A549 (cell line): ENCODE results near the gene TXNL4A. TPM values are rescaled to one million over a fixed set of nuclear protein-coding genes. Genes with fewer than 3 reads are reported as not detected.
"Not testable (repeated sequence)": the region's sequence is repeated elsewhere in the genome, so short reads cannot be mapped to it uniquely, and the experiment has no call there.

Source experiments
- ATAC-seq, 2 experiments: fragments of 200-7000 bp in 1 of 2; fragments of >200 bp in 1 of 2; cut with Nextera tagmentation in 1 of 2; cut with Tn5 transposase in 1 of 2; 3 replicates each; pipeline versions ENCODE4 v1.8.0 to v1.9.1; 2018 to 2020; ENCODE audit warnings: mild to moderate bottlenecking in 1 of 2, moderate library complexity in 1 of 2
- CTCF ChIA-PET: fragments of 300-600 bp; sonication (Branson Sonifier 250); formaldehyde crosslinking; extraction: SDS; loops from one replicate; lab custom pipeline; 2021; ENCODE audit warnings: antibody characterized with exemption, inconsistent platforms; lab: Yijun Ruan, JAX
- POLR2A ChIA-PET: fragments of 350-600 bp; formaldehyde crosslinking; extraction: SDS; loops from one replicate; lab custom pipeline; 2021; ENCODE audit warnings: antibody characterized with exemption, inconsistent platforms; lab: Yijun Ruan, JAX
- DNase-seq, 2 experiments: peaks; one replicate each; pipeline versions ENCODE4 v3.0.0 to v3.0.0-alpha.2; 2011 to 2016; ENCODE audit warnings: low read depth in 1 of 2, low spot score in 1 of 2
- FAIRE-seq: peaks from 2 replicates; lab custom pipeline; 2011; peaks lifted over from hg19 to GRCh38; lab: Jason Lieb, UNC
- H3K27ac ChIP-seq, 2 experiments: fragments of >200 bp; sonication (Bioruptor Twin); formaldehyde crosslinking; 3 replicates each; pipeline ENCODE4 v1.5.1; 2016 to 2017
- H3K4me1 ChIP-seq: fragments of >200 bp; sonication (Bioruptor Twin); formaldehyde crosslinking; 3 replicates; pipeline ENCODE4 v1.6.1; 2016
- H3K4me2 ChIP-seq: fragments of >200 bp; sonication (Bioruptor Twin); formaldehyde crosslinking; 3 replicates; pipeline ENCODE4 v1.6.1; 2016
- H3K4me3 ChIP-seq: fragments of >200 bp; sonication (Bioruptor Twin); formaldehyde crosslinking; 3 replicates; pipeline ENCODE4 v1.5.1; 2016
- H3K9me3 ChIP-seq: fragments of >200 bp; sonication (Bioruptor Twin); formaldehyde crosslinking; 3 replicates; pipeline ENCODE4 v1.6.1; 2016
- CBX2 ChIP-seq: fragments of 200-600 bp; sonication (generic); IDR thresholded peaks from 2 replicates; pipeline ENCODE4 v1.6.1; 2016; ENCODE audit warnings: low read depth, mild to moderate bottlenecking, borderline replicate concordance
- CBX8 ChIP-seq: fragments of 200-600 bp; sonication (generic); IDR thresholded peaks from 2 replicates; pipeline ENCODE4 v1.6.1; 2016
- CHD2 ChIP-seq: fragments of 150-350 bp; IDR thresholded peaks from 2 replicates; pipeline ENCODE4 v1.6.1; 2014; ENCODE audit warnings: low read length; ENCODE audit not compliant: partially characterized antibody
- EHF ChIP-seq: fragments of 250-450 bp; sonication (Bioruptor Pico); IDR thresholded peaks from 2 replicates; pipeline ENCODE4 v1.5.0; 2020; ENCODE audit warnings: mild to moderate bottlenecking
- EHMT2 ChIP-seq: fragments of 200-600 bp; sonication (generic); IDR thresholded peaks from 2 replicates; pipeline ENCODE4 v1.6.1; 2016; ENCODE audit warnings: antibody characterized with exemption, low read depth, mild to moderate bottlenecking, moderate library complexity
- FOXS1 ChIP-seq: fragments of 250-450 bp; sonication (Bioruptor Pico); IDR thresholded peaks from 2 replicates; pipeline ENCODE4 v1.5.0; 2020; ENCODE audit warnings: mild to moderate bottlenecking, moderate library complexity
- HDAC2 ChIP-seq: fragments of 200-600 bp; sonication (generic); IDR thresholded peaks from 2 replicates; pipeline ENCODE4 v1.6.1; 2016
- HOXA7 ChIP-seq: fragments of 250-450 bp; sonication (Bioruptor Pico); IDR thresholded peaks from 2 replicates; pipeline ENCODE4 v1.5.0; 2020; ENCODE audit warnings: mild to moderate bottlenecking, moderate library complexity
- HOXB13 ChIP-seq: fragments of 250-450 bp; sonication (Bioruptor Pico); IDR thresholded peaks from 2 replicates; pipeline ENCODE4 v1.5.0; 2020; ENCODE audit warnings: low read depth, mild to moderate bottlenecking, moderate library complexity
- MAZ ChIP-seq: fragments of 150-350 bp; IDR thresholded peaks from 2 replicates; pipeline ENCODE4 v1.6.1; 2014; ENCODE audit warnings: antibody characterized with exemption, low read depth, low read length, borderline replicate concordance
- NR3C1 ChIP-seq: fragments of >200 bp; sonication (Bioruptor Twin); formaldehyde crosslinking; IDR thresholded peaks from 3 replicates; pipeline ENCODE4 v1.6.1; 2017
- RAD21 ChIP-seq, 2 experiments: fragments of >200 bp in 1 of 2; sonication (Bioruptor Twin) in 1 of 2; formaldehyde crosslinking in 1 of 2; IDR thresholded peaks in 1 of 2; conservative IDR thresholded peaks in 1 of 2; 2 replicates in 1 of 2; 3 replicates in 1 of 2; pipeline ENCODE4 v1.6.1; 2012 to 2018; ENCODE audit warnings: inconsistent platforms in 1 of 2
- RNF2 ChIP-seq: fragments of 200-600 bp; sonication (generic); IDR thresholded peaks from 2 replicates; pipeline ENCODE4 v1.6.1; 2016; ENCODE audit warnings: low read depth, mild to moderate bottlenecking, antibody characterized with exemption, moderate library complexity, borderline replicate concordance
- SMC3 ChIP-seq: fragments of >200 bp; sonication (Bioruptor Twin); formaldehyde crosslinking; IDR thresholded peaks from 3 replicates; pipeline ENCODE4 v1.6.1; 2018; ENCODE audit warnings: inconsistent platforms
- SREBF2 ChIP-seq: fragments of 450-650 bp; IDR thresholded peaks from 2 replicates; pipeline ENCODE4 v1.6.1; 2014; ENCODE audit warnings: mild to moderate bottlenecking, moderate library complexity
- ZFP36 ChIP-seq: fragments of 450-650 bp; IDR thresholded peaks from 2 replicates; pipeline ENCODE4 v1.6.1; 2014; ENCODE audit warnings: borderline replicate concordance; ENCODE audit not compliant: partially characterized antibody
- ZSCAN20 ChIP-seq: fragments of 250-450 bp; sonication (Bioruptor Pico); IDR thresholded peaks from 2 replicates; pipeline ENCODE4 v1.8.0; 2022; ENCODE audit warnings: mild to moderate bottlenecking, moderate library complexity
- WGBS: methylation state at CpG from one replicate; pipeline ENCODE4 v1.1.6; 2017; ENCODE audit errors: missing lambda C conversion rate; 5-methylcytosine and 5-hydroxymethylcytosine counted together
- polyA plus RNA-seq, 4 experiments: library from polyadenylated mRNA; depleted of rRNA in 3 of 4; stranded (reverse); fragments of >200 nt; fragmentation: RNase III in 1 of 4; extraction: RNeasy Plus Mini Kit Qiagen cat#74134 plus additional on column Dnase treatment in 1 of 4; gene quantifications; 2 replicates in 3 of 4; 3 replicates in 1 of 4; pipeline ENCODE4 v1.2.3, GENCODE V29; 2011 to 2017
- TF ChIP-seq, protein P1 (sequence below): IDR thresholded peaks from 2 replicates; pipeline ENCODE4 v1.6.1; 2012
- TF ChIP-seq, protein P2 (sequence below): IDR thresholded peaks from 2 replicates; pipeline ENCODE4 v1.6.1; 2012; ENCODE audit warnings: low read depth, borderline replicate concordance
- TF ChIP-seq, protein P3 (sequence below): fragments of 450-650 bp; IDR thresholded peaks from 2 replicates; pipeline ENCODE4 v1.6.1; 2014; ENCODE audit warnings: antibody characterized with exemption
- TF ChIP-seq, protein P4 (sequence below): fragments of 250-450 bp; sonication (Bioruptor Pico); IDR thresholded peaks from 2 replicates; pipeline ENCODE4 v1.5.0; 2020; ENCODE audit warnings: low read depth, mild to moderate bottlenecking, moderate library complexity

The TXNL4A gene
- polyA plus RNA-seq, 2 of the 4 experiments (the other 2 are of a cell fraction) = 99.6 to 139 TPM

DNA sequence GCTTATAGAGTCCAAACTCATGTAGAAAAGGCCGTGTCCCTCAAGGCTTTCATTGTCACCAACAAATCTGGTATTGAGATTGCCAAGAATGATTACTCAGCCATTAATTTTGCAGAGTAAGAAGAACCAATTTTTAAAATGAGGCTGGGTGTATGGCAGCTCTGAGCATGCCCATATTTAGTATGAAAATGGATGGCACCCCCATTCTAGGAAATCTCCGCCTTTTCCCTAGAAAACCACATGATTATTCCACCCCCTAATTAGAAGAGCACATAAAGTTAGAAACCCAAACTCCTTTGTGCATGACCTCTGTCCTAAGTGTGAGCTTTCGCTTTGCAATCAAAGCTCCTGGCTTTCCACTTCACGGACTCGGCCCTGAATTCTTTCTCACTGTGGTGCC lies 14.1 kb upstream of the TXNL4A start (continued):
- TF ChIP-seq HOXA7 (CRISPR knock-in tag) (no peak), SMC3 (no peak), NR3C1 (no peak)
- TF ChIP-seq, protein P1, sequence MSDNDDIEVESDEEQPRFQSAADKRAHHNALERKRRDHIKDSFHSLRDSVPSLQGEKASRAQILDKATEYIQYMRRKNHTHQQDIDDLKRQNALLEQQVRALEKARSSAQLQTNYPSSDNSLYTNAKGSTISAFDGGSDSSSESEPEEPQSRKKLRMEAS = no peak
- TF ChIP-seq, protein P2, sequence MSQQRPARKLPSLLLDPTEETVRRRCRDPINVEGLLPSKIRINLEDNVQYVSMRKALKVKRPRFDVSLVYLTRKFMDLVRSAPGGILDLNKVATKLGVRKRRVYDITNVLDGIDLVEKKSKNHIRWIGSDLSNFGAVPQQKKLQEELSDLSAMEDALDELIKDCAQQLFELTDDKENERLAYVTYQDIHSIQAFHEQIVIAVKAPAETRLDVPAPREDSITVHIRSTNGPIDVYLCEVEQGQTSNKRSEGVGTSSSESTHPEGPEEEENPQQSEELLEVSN = no peak
- TF ChIP-seq, all 56 proteins: peak for 0

DNA sequence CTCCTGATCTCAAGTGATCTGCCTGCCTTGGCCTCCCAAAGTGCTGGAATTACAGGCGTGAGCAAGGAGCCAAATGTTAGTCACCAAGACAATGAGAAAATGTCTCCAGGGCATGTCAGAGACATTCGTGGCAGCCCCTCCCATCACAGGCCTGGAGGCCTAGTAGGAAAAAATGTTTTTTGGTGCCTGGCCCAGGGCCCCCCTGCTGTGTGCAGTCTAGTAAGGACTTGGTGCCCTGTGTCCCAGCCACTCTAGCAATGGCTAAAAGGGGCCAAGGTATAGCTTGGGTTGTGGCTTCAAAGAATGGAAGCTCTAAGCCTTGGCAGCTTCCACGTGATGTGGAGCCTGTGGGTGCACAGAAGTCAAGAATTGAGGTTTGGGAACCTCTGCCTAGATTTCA lies 12.5 kb upstream of the TXNL4A start:
- no peak for FAIRE-seq
- CTCF ChIA-PET = no interaction called here
- H3K4me3 ChIP-seq = no peak overlapping the region
- no peak overlapping the region for H3K27ac ChIP-seq
- 50% methylated on average over 1 of the region's 3 CpGs for WGBS
- POLR2A ChIA-PET = no interaction called here
- DNase-seq = no peak
- peaks cover 2% of the 10 kb centered on the region; the same call in 1 of the 3 replicates for H3K9me3 ChIP-seq
- H3K4me2 ChIP-seq = no peak overlapping the region
- ATAC-seq = no peak
- TF ChIP-seq RNF2 (no peak), ZFP36 (peak; percentile 84)
- no peaks in the 10 kb centered on the region for H3K4me1 ChIP-seq

DNA sequence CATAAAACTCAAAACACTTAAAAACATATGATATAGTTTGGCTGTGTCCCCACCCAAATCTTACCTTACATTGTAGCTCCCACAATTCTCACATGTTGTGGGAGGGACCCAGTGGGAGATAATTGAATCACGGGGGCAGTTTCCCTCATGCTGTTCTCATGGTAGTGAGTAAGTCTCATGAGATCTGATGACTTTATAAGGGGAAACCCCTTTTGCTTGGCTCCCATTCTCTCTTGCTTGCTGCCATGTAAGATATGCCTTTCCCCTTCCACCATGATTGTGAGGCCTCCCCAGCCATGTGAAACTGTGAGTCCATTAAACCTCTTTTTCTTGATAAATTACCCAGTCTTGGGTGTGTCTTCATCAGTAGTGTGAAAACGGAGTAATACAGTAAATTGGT lies 11.3 kb upstream of the TXNL4A start:
- CTCF ChIA-PET, H3K4me3 ChIP-seq: not testable (repeated sequence)
- WGBS = 13% methylated on average over 2 of the region's 2 CpGs

DNA sequence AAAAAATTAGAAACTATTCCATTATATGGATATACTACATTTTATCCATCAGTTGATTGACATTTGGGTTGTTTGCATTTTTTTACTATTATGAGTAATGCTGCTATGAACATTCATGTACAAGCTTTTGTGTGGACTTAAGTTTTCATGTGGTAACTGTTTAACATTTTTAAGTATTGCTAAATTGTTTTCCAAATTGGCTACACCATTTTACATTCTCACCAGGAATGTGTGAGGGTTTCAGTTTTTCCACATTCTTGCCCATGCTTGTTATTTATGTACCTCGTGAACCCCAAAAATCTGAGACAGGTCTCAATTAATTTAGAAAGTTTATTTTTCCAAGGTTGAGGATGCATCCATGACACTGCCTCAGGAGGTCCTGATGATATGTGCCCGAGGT lies 3.1 kb upstream of the TXNL4A start:
- Histone ChIP-seq H3K27ac (no peak overlapping the region), H3K9me3 (no peaks in the 10 kb centered on the region), H3K4me3 (no peak overlapping the region), H3K4me2 (no peak overlapping the region), H3K4me1 (peaks cover 4% of the 10 kb centered on the region; the same call in 1 of the 3 replicates)
- ChIA-PET POLR2A (no interaction called here), CTCF (no interaction called here)
- FAIRE-seq (no peak), ATAC-seq (no peak), DNase-seq (no peak)
- no peak for TF ChIP-seq EHMT2
- no peak for TF ChIP-seq MAZ
- no peak for TF ChIP-seq RAD21 (conservative IDR thresholded peaks at IDR 0.05 in 1 of 2, IDR thresholded peaks at IDR 0.05 in 1 of 2)
- no peak for TF ChIP-seq SREBF2
- TF ChIP-seq HDAC2 = no peak
- no peak for TF ChIP-seq SMC3
- no peak for TF ChIP-seq CHD2
- no peak for TF ChIP-seq ZSCAN20 (CRISPR knock-in tag)
- TF ChIP-seq, protein P2 = no peak
- TF ChIP-seq, protein P3, sequence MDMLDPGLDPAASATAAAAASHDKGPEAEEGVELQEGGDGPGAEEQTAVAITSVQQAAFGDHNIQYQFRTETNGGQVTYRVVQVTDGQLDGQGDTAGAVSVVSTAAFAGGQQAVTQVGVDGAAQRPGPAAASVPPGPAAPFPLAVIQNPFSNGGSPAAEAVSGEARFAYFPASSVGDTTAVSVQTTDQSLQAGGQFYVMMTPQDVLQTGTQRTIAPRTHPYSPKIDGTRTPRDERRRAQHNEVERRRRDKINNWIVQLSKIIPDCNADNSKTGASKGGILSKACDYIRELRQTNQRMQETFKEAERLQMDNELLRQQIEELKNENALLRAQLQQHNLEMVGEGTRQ = no peak
- no peak for TF ChIP-seq FOXS1 (CRISPR knock-in tag)
- TF ChIP-seq CBX8 = no peak
- TF ChIP-seq EHF (CRISPR knock-in tag) = no peak
- no peak for TF ChIP-seq HOXB13
- TF ChIP-seq, protein P4, sequence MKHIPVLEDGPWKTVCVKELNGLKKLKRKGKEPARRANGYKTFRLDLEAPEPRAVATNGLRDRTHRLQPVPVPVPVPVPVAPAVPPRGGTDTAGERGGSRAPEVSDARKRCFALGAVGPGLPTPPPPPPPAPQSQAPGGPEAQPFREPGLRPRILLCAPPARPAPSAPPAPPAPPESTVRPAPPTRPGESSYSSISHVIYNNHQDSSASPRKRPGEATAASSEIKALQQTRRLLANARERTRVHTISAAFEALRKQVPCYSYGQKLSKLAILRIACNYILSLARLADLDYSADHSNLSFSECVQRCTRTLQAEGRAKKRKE (CRISPR knock-in tag) = no peak
- no peak for TF ChIP-seq ZFP36
- no peak for TF ChIP-seq CBX2
- WGBS = 44% methylated on average over 2 of the region's 2 CpGs

More for the DNA sequence above, 11.3 kb upstream of the TXNL4A start:
- ATAC-seq, DNase-seq, H3K4me1 ChIP-seq, H3K9me3 ChIP-seq, FAIRE-seq, H3K4me2 ChIP-seq, POLR2A ChIA-PET, H3K27ac ChIP-seq: not testable (repeated sequence)
